Activated effector memory CD4-positive, alpha-beta T cell treated with Interleukin-2 at 50 U/mL for 16 hours (primary cell): ENCODE data around the gene MAP3K2.
"Not testable (repeated sequence)": the region's sequence is repeated elsewhere in the genome, so short reads cannot be mapped to it uniquely, and the experiment has no call there.

ENCODE experiments used
- DNase-seq: peaks from one replicate; pipeline ENCODE4 v3.0.0-alpha.2; 2020

Gene MAP3K2

GRCh38 chr2:127379712-127380355 lies 7.9 kb downstream of the MAP3K2 start:
- DNase-seq: no peak

GRCh38 chr2:127378720-127379119 lies 9.1 kb downstream of the MAP3K2 start:
- DNase-seq: no peak

- no peak for DNase-seq
Observed at GRCh38 chr2:127377262-127377661, 10.5 kb downstream of the MAP3K2 start.

GRCh38 chr2:127376257-127376656 lies 11.5 kb downstream of the MAP3K2 start:
- DNase-seq: no peak

GRCh38 chr2:127373362-127374083 lies 14.3 kb downstream of the MAP3K2 start:
- DNase-seq: no peak

- no peak for DNase-seq
Observed at GRCh38 chr2:127371037-127371436, 16.7 kb downstream of the MAP3K2 start.

- DNase-seq: no peak
Observed at GRCh38 chr2:127370010-127370409, 17.8 kb downstream of the MAP3K2 start.

- no peak for DNase-seq
Observed at GRCh38 chr2:127365211-127365643, 22.5 kb downstream of the MAP3K2 start.

- DNase-seq: no peak
Observed at GRCh38 chr2:127362971-127363370, 24.8 kb downstream of the MAP3K2 start.

GRCh38 chr2:127361929-127362885 lies 25.6 kb downstream of the MAP3K2 start:
- no peak for DNase-seq

- no peak for DNase-seq
Observed at GRCh38 chr2:127360242-127360641, 27.5 kb downstream of the MAP3K2 start.

- DNase-seq: no peak
Observed at GRCh38 chr2:127359520-127359919, 28.3 kb downstream of the MAP3K2 start.

GRCh38 chr2:127358971-127359370 lies 28.8 kb downstream of the MAP3K2 start:
- no peak for DNase-seq

- no peak for DNase-seq
Observed at GRCh38 chr2:127358044-127358443, 29.7 kb downstream of the MAP3K2 start.

GRCh38 chr2:127357591-127357990 lies 30.2 kb downstream of the MAP3K2 start:
- DNase-seq: no peak

GRCh38 chr2:127356531-127356930 lies 31.2 kb downstream of the MAP3K2 start:
- DNase-seq: no peak

- no peak for DNase-seq
Observed at GRCh38 chr2:127355407-127356008, 32.3 kb downstream of the MAP3K2 start.

GRCh38 chr2:127353873-127354676 lies 33.7 kb downstream of the MAP3K2 start:
- DNase-seq: not testable (repeated sequence)

GRCh38 chr2:127353223-127353622 lies 34.6 kb downstream of the MAP3K2 start:
- not testable (repeated sequence) for DNase-seq

- no peak for DNase-seq
Observed at GRCh38 chr2:127351603-127352002, 36.2 kb downstream of the MAP3K2 start.

- no peak for DNase-seq
Observed at GRCh38 chr2:127348426-127349000, 39.3 kb downstream of the MAP3K2 start.
